ENCODE data around the gene PBXIP1. TPM values are rescaled to one million over a fixed set of nuclear protein-coding genes. Genes with fewer than 3 reads are reported as not detected.

PBXIP1 gene
- total RNA-seq, 1 donor from 2014 or later, result 29.9 TPM

DNA sequence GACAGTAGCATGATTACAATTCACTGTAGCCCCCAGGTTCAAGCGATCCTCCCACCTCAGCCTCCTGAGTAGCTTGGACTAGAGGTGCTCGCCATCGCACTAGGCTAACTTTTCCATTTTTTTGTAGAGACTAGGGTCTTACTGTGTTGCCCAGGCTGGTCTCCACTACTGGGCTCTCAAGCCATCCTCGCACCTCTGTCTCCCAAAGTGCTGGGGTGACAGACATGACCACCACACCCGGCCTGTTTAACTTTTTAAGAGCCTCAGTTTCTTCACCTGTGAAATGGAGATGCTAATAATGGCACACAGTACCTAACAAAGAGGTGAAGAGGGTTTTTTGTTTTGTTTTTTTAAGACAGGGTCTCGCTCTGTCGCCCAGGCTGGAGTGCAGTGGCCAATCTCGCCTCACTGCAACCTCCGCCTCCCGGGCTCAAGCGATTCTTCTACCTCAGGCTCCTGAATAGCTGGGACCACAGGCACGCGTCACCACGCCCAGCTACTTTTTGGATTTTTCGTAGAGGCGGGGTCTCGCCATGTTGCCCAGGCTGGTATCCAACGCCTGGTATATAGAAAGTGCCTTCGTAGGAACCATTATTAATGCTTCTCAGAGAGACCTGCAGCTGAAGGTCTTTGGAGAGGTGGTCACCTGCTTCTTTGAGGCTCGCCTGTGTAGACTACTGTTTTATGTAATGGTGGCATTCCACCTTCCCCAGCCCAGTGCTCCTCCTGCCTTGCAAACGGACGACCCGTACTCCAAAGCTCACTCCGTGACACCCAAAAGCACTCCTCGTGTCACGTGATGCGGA is 19.9 kb downstream of the PBXIP1 start:
- peak overlapping the region; percentile 99 for H3K27ac Mint-ChIP-seq (ENCODE audit: unreplicated experiment)
- peaks cover 16% of the 10 kb centered on the region for H3K4me1 Mint-ChIP-seq (ENCODE audit: low read depth, unreplicated experiment)
- TF ChIP-seq, protein P1, sequence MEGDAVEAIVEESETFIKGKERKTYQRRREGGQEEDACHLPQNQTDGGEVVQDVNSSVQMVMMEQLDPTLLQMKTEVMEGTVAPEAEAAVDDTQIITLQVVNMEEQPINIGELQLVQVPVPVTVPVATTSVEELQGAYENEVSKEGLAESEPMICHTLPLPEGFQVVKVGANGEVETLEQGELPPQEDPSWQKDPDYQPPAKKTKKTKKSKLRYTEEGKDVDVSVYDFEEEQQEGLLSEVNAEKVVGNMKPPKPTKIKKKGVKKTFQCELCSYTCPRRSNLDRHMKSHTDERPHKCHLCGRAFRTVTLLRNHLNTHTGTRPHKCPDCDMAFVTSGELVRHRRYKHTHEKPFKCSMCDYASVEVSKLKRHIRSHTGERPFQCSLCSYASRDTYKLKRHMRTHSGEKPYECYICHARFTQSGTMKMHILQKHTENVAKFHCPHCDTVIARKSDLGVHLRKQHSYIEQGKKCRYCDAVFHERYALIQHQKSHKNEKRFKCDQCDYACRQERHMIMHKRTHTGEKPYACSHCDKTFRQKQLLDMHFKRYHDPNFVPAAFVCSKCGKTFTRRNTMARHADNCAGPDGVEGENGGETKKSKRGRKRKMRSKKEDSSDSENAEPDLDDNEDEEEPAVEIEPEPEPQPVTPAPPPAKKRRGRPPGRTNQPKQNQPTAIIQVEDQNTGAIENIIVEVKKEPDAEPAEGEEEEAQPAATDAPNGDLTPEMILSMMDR (IDR thresholded peaks at IDR 0.05; ENCODE audit: partially characterized antibody, unreplicated experiment), result no peak
- DNase-seq, result no peak
- peak overlapping the region; percentile 99 for H3K4me3 Mint-ChIP-seq (ENCODE audit: unreplicated experiment)
- H3K36me3 Mint-ChIP-seq (ENCODE audit: unreplicated experiment), result no peaks in the 10 kb centered on the region
- peaks cover 2% of the 10 kb centered on the region for H3K27me3 Mint-ChIP-seq (ENCODE audit: unreplicated experiment)
- peaks cover 3% of the 10 kb centered on the region for H3K9me3 Mint-ChIP-seq (ENCODE audit: unreplicated experiment)

DNA sequence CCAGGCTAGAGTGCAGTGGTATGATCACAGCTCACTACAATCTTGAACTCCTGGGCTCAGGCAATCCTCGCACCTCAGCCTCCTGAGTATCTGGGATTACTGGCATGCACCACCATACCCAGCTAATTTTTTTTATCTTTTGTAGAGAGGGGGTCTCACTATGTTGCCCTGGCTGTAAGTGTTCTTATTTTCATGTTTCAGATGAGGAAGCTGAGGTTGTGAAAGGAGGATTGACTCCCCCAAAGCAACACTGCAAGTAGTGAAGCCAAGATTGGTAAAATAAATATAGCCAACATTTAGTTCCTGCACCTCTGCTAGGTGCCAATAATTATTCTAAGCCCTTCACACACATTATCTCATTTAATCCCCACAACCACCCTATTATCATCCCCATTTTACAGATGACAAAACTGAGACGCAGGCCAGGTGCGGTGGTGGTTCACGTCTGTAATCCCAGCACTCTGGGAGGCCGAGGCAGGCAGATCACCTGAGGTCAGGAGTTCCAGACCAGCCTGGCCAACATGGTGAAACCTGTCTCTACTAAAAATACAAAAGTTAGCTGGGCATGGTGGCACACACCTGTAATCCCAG is 21.4 kb downstream of the PBXIP1 start:
- TF ChIP-seq, protein P1 (IDR thresholded peaks at IDR 0.05; ENCODE audit: partially characterized antibody, unreplicated experiment), result no peak
- Mint-ChIP-seq H3K4me1 (ENCODE audit: low read depth, unreplicated experiment) (peaks cover 9% of the 10 kb centered on the region), H3K36me3 (ENCODE audit: unreplicated experiment) (no peaks in the 10 kb centered on the region), H3K27ac (ENCODE audit: unreplicated experiment) (no peak overlapping the region), H3K4me3 (ENCODE audit: unreplicated experiment) (no peak overlapping the region), H3K9me3 (ENCODE audit: unreplicated experiment) (peaks cover 3% of the 10 kb centered on the region), H3K27me3 (ENCODE audit: unreplicated experiment) (peaks cover 2% of the 10 kb centered on the region)
- DNase-seq, result no peak

DNA sequence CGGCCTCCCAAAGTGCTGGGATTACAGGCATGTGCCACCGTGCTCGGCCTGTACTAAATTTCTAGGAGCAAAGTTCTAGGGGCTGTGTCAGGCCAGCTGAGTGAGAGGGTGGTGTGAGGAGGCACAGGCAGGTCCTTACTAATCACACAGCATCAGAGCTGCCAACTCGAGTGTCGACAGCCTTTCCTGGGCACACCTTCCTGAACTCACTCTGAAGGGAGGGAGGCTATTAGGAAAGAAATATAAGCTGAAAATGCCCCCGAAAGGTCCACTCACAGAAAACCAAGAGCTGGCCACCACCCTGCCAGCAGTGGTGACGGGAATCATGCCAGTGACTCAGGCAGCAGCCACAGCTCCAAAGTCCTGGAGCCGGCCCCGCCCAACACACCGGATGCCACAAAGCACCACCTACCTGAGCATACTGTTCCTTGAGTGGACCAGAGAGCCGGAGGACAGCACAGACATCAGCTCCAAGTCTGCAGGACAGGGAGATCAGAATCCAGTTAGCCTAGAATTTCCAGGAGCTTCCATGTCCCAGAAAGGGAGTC is 23.9 kb downstream of the PBXIP1 start:
- H3K36me3 Mint-ChIP-seq (ENCODE audit: unreplicated experiment), result no peaks in the 10 kb centered on the region
- H3K4me1 Mint-ChIP-seq (ENCODE audit: low read depth, unreplicated experiment), result peaks cover 2% of the 10 kb centered on the region
- peaks cover under 1% of the 10 kb centered on the region for H3K9me3 Mint-ChIP-seq (ENCODE audit: unreplicated experiment)
- no peak overlapping the region for H3K4me3 Mint-ChIP-seq (ENCODE audit: unreplicated experiment)
- no peak overlapping the region for H3K27ac Mint-ChIP-seq (ENCODE audit: unreplicated experiment)
- TF ChIP-seq, protein P1 (IDR thresholded peaks at IDR 0.05; ENCODE audit: partially characterized antibody, unreplicated experiment), result no peak
- H3K27me3 Mint-ChIP-seq (ENCODE audit: unreplicated experiment), result no peaks in the 10 kb centered on the region
- DNase-seq, result no peak

DNA sequence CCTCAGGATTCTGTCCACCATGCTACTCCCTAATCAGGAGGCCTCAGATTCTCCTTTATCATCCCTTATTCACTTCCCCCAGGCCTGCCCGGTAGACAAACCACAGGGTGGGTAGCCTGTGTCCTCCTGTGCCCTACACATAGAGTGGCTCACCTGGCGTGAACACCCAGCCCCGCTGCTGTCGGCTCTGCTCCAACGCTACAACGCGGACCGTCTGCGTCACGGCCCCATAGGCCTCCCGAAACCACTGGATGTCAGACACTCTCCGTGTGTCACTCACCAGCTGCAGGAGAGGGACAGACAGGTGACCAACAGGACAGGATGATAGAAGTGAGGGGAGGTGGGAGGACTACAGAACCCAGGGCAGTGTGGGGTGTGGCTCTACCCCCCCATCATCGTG is 29.7 kb downstream of the PBXIP1 start:
- H3K4me3 Mint-ChIP-seq (ENCODE audit: unreplicated experiment), result no peak overlapping the region

More for the DNA sequence above, 29.7 kb downstream of the PBXIP1 start:
- TF ChIP-seq, protein P1 (IDR thresholded peaks at IDR 0.05; ENCODE audit: partially characterized antibody, unreplicated experiment), result no peak
- Mint-ChIP-seq H3K27me3 (ENCODE audit: unreplicated experiment) (no peaks in the 10 kb centered on the region), H3K36me3 (ENCODE audit: unreplicated experiment) (no peaks in the 10 kb centered on the region), H3K27ac (ENCODE audit: unreplicated experiment) (no peak overlapping the region), H3K9me3 (ENCODE audit: unreplicated experiment) (no peaks in the 10 kb centered on the region), H3K4me1 (ENCODE audit: low read depth, unreplicated experiment) (no peaks in the 10 kb centered on the region)
- no peak for DNase-seq

All from glutamatergic neuron (in vitro differentiated cells).